Neural progenitor cell (in vitro differentiated cells): Measurements from ENCODE around the gene GJC2.

ENCODE experiments used
- CTCF ChIP-seq: fragments of 200-600 bp; sonication (generic); IDR thresholded peaks from 2 replicates; pipeline ENCODE4 v1.5.1; 2017; ENCODE audit warnings: antibody characterized with exemption, mild to moderate bottlenecking
- EZH2 ChIP-seq: fragments of 200-600 bp; sonication (generic); IDR thresholded peaks from 2 replicates; pipeline ENCODE4 v1.6.1; 2017; ENCODE audit warnings: antibody characterized with exemption, mild to moderate bottlenecking, moderate library complexity
- EZH2phosphoT487 ChIP-seq: fragments of 200-600 bp; sonication (generic); IDR thresholded peaks from 2 replicates; pipeline ENCODE4 v1.6.1; 2017; ENCODE audit warnings: antibody characterized with exemption

DNA sequence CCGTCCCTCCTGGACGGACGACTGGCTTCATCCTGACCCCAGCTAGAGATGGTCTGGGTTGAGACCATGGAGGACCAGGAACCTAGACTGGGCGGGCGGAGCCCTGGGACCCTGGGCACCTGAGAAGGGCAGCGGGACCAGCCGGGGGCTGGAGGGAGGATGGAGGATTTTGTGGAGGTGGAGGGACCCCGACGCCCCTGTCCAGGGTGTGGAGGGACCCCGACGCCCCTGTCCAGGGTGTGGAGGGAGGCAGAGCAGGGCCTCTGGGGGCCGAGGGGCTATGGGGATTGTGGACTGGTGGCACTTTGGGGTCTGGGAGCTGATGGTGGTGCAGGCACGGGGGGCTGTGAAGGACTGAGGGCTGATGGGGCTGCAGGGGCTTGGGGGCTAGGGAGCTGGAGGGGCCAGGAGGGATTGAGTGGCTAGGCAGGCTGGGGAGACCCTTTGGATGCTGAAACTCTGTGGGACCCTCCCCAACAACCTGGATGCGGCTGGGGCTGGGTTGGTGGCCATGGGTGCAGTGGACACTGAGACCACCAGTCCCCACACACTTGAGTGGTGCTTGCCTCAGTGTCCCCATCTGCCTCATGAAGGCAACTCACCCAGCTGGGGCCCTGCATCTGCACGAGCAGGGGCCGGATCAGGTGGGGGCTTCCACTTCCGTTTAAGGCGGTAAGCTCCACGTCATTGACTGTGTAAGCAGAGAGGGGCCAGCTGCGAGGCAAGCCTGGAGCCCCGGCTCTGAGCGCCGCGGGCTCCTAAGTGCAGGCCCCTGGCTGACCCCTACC is 7.4 kb downstream of the GJC2 start:
- TF ChIP-seq CTCF (no peak), EZH2 (no peak), EZH2phosphoT487 (no peak)
